HG03280 (cell line): ENCODE data around the gene DHX9.
"Not testable (repeated sequence)": the region's sequence is repeated elsewhere in the genome, so short reads cannot be mapped to it uniquely, and the experiment has no call there.

Experiments used
- ATAC-seq: cut with Tn5 transposase; IDR thresholded peaks from one replicate; pipeline ENCODE4 v1.9.1; 2021; ENCODE audit warnings: mild to moderate bottlenecking, moderate library complexity; ENCODE audit not compliant: unreplicated experiment

Gene DHX9

DNA sequence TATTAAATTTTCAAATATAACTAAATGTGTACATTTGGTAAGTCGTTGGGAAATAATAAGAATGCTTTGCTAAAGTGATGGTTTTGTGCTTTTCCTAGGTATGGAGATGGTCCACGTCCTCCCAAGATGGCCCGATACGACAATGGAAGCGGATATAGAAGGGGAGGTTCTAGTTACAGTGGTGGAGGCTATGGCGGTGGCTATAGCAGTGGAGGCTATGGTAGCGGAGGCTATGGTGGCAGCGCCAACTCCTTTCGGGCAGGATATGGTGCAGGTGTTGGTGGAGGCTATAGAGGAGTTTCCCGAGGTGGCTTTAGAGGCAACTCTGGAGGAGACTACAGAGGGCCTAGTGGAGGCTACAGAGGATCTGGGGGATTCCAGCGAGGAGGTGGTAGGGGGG, 47.8 kb downstream of the DHX9 start:
- ATAC-seq, result no peak

DNA sequence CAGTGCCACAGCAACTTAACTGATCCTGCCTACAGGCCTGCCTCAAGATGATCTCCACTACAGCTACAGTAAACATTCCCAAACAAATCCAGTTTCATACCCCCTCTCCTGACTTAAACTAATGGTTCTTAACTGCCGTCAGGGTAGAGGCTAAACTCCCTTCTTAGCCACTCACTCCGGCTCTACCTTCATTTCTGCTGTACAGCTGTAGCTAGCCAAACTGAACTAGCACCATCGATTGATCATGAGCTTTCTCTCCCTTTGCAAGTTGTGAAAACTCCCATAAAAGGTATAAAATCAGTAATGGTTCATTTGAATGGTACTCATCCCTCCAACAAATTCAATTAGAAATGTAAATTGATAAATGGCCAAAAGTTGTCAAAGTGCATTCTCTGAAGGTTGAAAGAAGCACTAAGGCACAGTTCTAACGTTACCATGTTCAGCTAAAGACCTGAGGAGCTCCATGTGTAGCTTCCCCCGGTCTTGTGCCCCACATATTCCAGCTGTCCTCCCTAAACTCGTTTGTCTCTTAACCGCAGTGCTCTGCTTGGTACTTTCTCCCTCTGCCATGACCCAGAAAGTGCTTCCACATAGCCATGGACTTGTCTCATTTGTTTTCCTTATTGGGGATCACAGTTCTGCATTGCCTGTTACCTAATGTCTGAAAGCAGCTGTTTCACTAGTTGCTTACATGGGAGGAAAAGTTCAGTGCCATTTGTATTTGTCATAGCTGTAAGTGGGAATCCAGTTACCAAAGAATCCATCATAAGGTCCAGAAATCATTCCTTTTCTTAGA, 49.8 kb downstream of the DHX9 start:
- ATAC-seq, result no peak

DNA sequence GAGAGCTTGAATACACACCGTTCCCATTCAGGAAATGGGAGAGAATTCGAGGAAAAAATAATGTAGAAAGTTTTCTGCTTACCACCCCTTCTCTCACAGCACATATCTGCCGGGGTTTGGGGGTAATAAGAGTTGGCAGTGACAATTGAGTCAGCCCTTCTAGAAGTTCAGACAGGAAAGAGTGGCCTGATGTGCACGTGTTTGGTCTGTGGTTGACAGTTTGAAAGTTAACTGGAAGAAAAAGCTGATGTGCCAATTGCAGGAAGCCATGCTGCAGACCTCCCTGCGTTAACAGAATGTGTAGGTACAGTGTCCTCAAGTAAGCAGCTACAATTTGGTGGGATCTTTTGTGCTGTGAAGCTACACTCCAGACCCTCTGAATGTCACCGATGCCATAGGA, 50.9 kb downstream of the DHX9 start:
- no peak for ATAC-seq

DNA sequence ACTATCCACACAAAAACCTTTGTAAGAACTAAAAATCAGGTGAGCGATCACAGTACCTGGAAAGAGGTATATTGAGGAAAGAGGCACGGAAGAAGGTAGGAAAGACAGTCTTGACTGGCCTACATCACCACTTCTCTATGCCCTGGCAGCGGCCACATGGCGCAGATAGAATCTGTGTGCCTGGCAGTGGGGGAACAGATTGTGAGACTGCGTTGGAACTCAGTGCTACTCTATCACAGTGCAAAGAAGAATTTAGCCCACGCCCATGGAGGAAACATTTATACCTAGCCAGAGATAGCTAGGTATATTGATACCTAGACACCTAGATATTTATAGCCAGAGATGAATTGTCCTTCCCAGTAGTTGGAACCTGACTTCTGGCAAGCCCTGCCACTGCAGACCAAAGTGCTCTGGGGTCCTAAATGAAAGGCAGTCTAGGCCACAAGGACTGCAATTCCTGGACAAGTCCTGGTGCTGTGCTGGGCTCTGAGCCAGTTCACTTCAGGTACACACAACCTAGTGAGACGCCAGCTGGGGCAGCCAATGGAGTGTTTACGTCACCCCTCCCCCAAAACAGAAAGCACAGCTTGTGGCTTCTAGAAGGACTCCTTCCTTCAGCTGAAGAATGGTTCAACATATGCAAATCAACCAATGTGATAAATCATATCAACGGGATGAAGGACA, 51.9 kb downstream of the DHX9 start:
- no peak for ATAC-seq

DNA sequence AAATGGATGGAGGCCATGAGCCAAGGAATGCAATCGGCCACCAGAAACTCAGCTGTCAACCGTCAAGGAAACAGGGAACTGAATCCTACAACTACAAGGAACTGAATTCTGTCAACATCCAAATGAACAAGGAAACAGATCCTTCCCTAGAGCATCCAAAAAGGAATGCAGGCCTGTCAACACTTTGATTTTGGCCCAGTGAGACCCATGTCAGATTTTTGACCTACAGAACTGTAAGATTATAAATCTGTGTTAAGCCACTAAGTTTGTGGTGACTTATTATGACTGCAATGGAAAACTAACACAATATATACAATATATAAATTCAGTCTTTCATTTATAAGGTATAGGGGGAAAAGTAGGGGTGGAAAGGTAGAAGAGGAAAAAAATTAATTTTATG, 58.5 kb downstream of the DHX9 start:
- ATAC-seq, result no peak

DNA sequence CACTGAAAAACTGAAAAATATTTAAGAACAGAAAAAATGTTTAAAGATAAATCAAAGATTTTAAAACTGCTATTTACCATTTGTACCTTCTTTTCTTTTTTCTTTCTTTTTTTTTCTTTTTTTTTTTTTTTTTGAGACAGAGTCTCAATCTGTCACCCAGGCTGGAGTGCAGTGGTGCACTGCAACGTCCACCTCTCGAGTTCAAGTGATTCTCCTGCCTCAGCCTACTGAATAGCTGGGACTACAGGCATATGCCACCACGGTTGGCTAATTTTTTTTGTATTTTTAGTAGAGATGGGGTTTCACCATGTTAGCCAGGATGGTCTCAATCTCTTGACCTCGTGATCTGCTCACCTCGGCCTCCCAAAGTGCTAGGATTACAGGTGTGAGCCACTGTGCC, 62.8 kb downstream of the DHX9 start:
- ATAC-seq, result not testable (repeated sequence)

DNA sequence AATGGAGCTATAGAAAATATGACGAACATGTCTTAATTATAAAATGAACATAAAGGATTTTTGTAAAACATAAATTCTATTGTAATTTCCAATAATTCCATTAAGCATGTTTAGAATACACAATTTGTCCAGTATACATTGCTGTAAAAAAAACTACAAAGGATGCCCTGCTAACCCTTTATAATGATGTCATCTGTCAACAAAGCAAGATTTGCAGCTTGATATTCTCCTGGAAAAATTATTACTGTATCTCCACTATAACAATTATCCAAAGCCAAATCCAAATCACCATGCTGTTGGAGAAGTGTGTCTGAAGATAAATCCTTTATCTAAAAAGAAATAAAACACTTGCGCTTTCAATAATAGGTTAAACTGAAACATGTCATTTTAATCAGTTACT, 66.2 kb downstream of the DHX9 start:
- no peak for ATAC-seq

DNA sequence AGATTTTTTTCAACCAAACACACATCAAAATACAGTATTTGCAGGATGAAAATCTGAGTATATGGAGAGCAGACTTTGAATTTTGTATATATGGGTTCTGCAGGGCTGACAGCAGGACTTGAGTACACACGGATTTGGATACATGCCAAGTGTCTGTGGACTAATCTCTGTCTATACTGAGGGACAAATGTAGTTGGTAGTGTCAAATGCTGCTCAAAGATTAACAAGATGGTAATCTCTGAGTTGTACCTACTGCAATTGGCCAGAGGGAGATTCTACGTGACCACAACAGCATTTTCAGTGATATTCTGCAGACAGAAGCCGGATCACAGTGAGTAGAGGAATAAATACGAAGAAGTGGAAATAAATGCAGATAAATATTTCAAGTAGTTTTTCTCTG, 70.4 kb downstream of the DHX9 start:
- ATAC-seq, result no peak

DNA sequence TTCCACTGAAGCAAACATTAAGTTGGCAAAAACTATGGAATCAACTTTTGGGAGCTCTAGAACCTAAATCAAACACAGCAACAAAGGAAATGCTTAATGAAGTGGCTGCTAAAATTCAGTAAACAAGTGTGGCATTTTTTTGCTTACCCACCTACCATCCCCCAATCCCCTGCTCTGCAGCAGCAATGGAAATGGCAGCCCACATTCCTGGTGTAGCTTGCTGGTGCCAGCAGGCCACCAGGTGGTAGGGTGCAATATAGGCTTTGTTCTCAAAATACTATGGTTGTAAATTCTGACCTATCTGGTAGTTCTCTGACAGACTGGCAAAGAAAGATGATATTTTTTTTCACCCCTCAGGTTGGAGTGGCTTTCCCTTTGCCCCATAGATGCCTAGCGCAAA, 71.0 kb downstream of the DHX9 start:
- no peak for ATAC-seq

DNA sequence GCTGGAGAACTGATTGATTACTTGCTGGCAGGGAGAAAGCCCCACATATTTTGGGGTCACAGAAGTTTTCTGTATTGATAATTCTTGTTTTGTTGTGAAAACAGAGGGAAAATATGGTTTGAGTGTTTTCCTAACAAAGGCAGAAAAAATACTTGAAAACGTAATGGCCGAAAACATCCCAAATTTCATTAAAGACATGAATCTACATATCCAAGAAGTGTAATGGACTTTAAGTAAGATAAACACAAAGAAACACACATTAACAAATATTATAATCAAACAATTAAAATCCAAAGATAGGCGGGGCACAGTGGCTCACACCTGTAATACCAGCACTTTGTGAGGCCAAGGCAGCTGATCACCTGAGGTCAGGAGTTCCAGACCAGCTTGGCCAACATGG, 74.3 kb downstream of the DHX9 start:
- ATAC-seq, result no peak

DNA sequence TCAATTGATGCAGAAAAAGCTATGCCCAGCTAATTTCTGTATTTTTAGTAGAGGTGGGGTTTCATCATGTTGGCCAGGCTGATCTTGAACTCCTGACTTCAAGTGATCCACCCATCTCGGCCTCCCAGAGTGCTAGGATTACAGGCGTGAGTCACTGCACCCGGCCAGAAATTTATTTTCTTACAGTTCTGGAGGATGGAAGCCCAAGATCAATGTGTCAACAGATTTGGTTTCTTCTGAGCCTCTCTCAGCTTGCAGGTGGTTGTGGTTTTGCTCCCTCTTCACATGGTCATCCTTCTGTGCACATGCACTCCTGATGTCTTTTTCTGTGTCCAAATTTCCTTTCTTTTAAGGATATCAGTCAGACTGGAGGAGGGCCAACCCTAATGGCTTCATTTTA, 78.2 kb downstream of the DHX9 start:
- no peak for ATAC-seq

DNA sequence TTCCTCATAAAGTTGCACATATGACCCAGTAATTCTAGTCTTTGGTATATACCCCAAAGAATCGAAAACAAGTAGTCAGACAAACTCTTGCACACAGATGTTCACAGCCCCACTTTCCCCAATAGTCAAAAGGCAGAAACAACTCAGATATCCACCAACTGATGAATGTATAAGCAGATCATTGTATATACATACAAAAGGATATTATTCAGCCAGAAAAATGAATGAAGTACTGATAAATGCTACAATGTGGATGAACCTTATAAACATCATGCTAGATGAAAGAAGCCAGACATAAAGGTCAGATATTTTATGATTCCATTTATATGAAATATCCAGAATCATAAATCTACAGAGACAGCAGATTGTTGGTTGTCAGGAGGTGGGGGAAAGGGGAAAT, 86.5 kb downstream of the DHX9 start:
- no peak for ATAC-seq

DNA sequence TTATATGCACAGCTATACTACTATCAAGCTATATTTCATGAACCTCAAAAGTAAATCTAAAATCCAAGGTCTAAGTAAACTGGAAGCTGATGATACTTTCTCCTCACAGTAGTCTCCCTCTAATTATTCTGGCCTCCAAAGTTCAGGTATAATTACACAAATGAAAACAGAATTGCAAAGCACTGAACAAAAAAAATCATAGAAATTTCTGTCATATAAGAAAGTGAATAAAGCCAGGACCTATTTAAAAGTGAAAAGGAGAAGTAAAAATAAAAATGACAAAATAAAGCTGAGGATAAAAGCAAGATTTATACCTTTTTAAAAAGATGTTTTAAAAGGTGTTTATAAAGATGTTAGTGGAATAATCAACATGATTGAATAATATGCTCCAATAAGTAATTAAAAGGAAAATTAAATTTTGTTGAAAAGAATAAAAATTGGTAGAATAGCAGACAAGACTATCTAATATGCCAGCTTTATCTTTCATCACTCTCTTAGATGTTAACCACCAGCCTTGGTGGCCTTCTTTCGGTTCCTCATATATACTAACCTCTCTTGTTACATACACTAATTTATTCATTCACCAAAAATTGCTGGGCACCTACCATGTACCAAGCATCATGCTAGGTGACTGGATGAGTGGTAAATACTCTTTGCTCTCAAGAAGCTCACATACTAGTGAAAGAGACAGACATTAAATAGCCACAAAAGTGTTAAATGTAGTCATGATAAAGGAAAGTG, 88.7 kb downstream of the DHX9 start:
- no peak for ATAC-seq

DNA sequence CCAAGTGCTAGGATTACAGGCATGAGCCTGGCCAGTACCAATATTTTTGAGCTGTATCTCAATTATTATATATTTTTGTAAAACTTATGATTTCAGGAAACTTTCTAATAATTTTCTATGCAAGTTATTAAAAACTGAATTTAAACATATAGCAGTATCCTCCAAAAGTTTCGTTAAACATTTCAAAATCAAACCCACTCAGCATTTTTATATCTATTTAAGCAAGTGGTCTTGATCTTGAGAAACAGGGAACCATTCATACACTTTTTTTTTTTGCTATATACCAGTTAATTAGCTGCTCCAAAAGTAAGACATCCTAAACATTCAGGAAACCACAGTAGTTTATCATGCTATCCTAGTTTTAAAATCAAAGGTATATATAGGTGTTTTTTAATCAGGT, 91.8 kb downstream of the DHX9 start:
- no peak for ATAC-seq

DNA sequence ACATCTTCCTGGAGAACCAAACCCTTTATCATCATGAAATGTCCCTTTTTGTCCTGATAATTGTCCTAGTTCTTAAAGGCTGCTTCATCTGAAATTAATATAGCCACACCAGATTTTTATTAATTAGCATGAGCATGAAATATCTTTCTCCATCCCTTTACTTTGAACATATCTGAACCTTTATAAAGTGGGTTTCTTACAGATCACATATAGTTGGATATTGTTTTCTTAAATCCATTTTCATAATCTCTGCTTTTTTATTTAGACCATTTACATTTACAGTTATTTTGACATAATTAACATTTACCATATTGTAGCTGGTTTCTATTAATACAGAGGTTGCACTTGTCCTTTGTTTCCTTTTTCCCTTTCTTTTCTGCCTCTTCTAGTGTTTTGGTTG, 96.6 kb downstream of the DHX9 start:
- ATAC-seq, result no peak
